ENCODE results near the gene RCVRN. TPM values are rescaled to one million over a fixed set of nuclear protein-coding genes. Genes with fewer than 3 reads are reported as not detected.

The RCVRN gene
- total and polyA plus RNA-seq, 7 donors: 0.23 TPM; not detected in 6

- TF ChIP-seq CTCF (IDR thresholded peaks at IDR 0.05): no peak
- DNase-seq: no peak
- intact Hi-C loops (cut with DNase I): no loop called here
- Histone ChIP-seq H3K4me3 (no peak overlapping the region), H3K27ac (no peak overlapping the region), H3K36me3 (ENCODE audit: insufficient read depth in 1 of 2, low read depth in 1 of 2) (no peaks in the 10 kb centered on the region), H3K4me1 (no peaks in the 10 kb centered on the region), H3K9me3 (peaks cover 12% of the 10 kb centered on the region), H3K27me3 (ENCODE audit: insufficient read depth in 3 of 3, low read length in 2 of 3) (no peaks in the 10 kb centered on the region)
- WGBS, 3 donors: 71 to 74% (median 72%) methylated on average over 3 of the region's 3 CpGs
- ATAC-seq: no peak
Observed at GRCh38 chr17:9878356-9878755, 26.7 kb downstream of the RCVRN start.

DNA sequence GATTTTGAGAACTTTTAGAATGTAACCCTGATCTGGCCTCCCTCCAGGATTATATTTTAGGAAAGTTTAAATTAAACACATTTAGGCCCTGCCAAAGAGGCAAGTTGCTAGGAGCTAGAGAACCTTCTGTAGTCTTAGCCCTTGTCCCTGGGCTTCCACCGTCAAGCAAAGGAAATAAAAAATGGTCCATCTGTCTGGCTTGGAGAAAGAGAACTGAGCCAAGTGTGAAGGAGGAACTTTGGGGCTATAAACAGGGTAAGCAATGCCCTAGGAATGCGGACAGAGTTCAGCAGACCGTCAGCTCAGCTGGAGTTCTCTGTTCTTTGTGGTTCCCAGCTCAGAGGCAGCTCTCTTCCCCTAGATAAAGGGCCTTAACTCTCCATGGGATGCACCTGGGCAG, 29.6 kb downstream of the RCVRN start:
- Histone ChIP-seq H3K27ac (no peak overlapping the region), H3K9me3 (no peaks in the 10 kb centered on the region), H3K4me1 (no peaks in the 10 kb centered on the region), H3K36me3 (ENCODE audit: insufficient read depth in 1 of 2, low read depth in 1 of 2) (no peaks in the 10 kb centered on the region), H3K4me3 (no peak overlapping the region), H3K27me3 (ENCODE audit: insufficient read depth in 3 of 3, low read length in 2 of 3) (no peaks in the 10 kb centered on the region)
- no peak for TF ChIP-seq CTCF (IDR thresholded peaks at IDR 0.05)
- DNase-seq (no peak), ATAC-seq (no peak)
- intact Hi-C loops (cut with DNase I): no loop called here
- WGBS, 3 donors: 41 to 62% (median 47%) methylated on average over 3 of the region's 3 CpGs

DNA sequence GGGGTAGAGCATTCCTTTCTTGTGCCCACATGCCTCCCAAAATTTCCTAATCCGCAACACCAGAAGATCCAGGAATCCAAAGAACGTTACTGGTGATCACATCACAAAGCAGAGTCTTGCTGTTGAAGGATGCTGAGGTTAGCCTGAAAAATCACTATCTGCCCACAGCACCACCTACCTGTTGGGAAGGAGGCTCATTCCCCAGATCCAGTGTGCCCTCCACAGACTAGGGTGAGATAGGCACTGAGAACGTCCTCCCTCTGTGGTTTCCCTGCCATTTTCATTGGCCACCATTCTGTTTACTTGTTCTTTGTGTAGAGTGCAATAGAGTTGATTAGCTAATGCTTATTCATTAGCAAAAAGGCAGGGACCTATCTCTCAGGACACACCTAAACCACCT, 30.3 kb downstream of the RCVRN start:
- Histone ChIP-seq H3K4me1 (no peaks in the 10 kb centered on the region), H3K27me3 (ENCODE audit: insufficient read depth in 3 of 3, low read length in 2 of 3) (no peaks in the 10 kb centered on the region), H3K9me3 (no peaks in the 10 kb centered on the region), H3K36me3 (ENCODE audit: insufficient read depth in 1 of 2, low read depth in 1 of 2) (no peaks in the 10 kb centered on the region), H3K4me3 (no peak overlapping the region), H3K27ac (no peak overlapping the region)
- 73 to 86% (median 79%) methylated on average over 3 of the region's 3 CpGs for WGBS, 3 donors
- intact Hi-C loops (cut with DNase I): no loop called here
- TF ChIP-seq CTCF (IDR thresholded peaks at IDR 0.05): no peak
- ATAC-seq (no peak), DNase-seq (no peak)

- WGBS, 3 donors: 52 to 69% (median 61%) methylated on average over 6 of the region's 6 CpGs
- Histone ChIP-seq H3K27me3 (ENCODE audit: insufficient read depth in 3 of 3, low read length in 2 of 3) (no peaks in the 10 kb centered on the region), H3K27ac (no peak overlapping the region), H3K4me3 (no peak overlapping the region), H3K36me3 (ENCODE audit: insufficient read depth in 1 of 2, low read depth in 1 of 2) (no peaks in the 10 kb centered on the region), H3K9me3 (no peaks in the 10 kb centered on the region), H3K4me1 (no peaks in the 10 kb centered on the region)
- DNase-seq (no peak), ATAC-seq (no peak)
- intact Hi-C loops (cut with DNase I): no loop called here
- no peak for TF ChIP-seq CTCF (IDR thresholded peaks at IDR 0.05)
Observed at GRCh38 chr17:9872852-9873251, 32.2 kb downstream of the RCVRN start.

GRCh38 chr17:9868552-9868951, 36.5 kb downstream of the RCVRN start:
- Histone ChIP-seq H3K4me1 (no peaks in the 10 kb centered on the region), H3K4me3 (no peak overlapping the region), H3K36me3 (ENCODE audit: insufficient read depth in 1 of 2, low read depth in 1 of 2) (no peaks in the 10 kb centered on the region), H3K27ac (no peak overlapping the region), H3K27me3 (ENCODE audit: insufficient read depth in 3 of 3, low read length in 2 of 3) (no peaks in the 10 kb centered on the region), H3K9me3 (no peaks in the 10 kb centered on the region)
- intact Hi-C loops (cut with DNase I): loop anchor here in 1 of 2 donors (10.0 kb wide), 1 partner anchor 134 kb away; no protein-coding TSS in a partner anchor
- 67 to 77% (median 74%) methylated on average over 3 of the region's 3 CpGs for WGBS, 3 donors
- ATAC-seq (no peak), DNase-seq (no peak)
- TF ChIP-seq CTCF (IDR thresholded peaks at IDR 0.05): no peak
